Measurements from ENCODE around the gene RNF225.

- TF ChIP-seq CTCF (IDR thresholded peaks at IDR 0.05) (no peak), POLR2A (IDR thresholded peaks at IDR 0.05) (no peak)
These were observed 44.4 kb upstream of the RNF225 start for GRCh38 chr19:58350871-58351557.
